B cell (primary cell): Measurements from ENCODE around the gene NPHP4. TPM values are rescaled to one million over a fixed set of nuclear protein-coding genes. Genes with fewer than 3 reads are reported as not detected.

Experiments used
- ATAC-seq: fragments of 200-7000 bp; cut with Tn5 transposase; one replicate; pipeline ENCODE4 v1.10.0; 2021; ENCODE audit warnings: low read depth, mild to moderate bottlenecking, moderate number of reproducible peaks, moderate library complexity
- CTCF ChIA-PET: fragments of 350-600 bp; sonication (Branson Sonifier 250); formaldehyde crosslinking; loops from one replicate; lab custom pipeline; 2021; ENCODE audit warnings: antibody characterized with exemption, inconsistent platforms; lab: Charles Lee
- POLR2A ChIA-PET: fragments of 350-600 bp; sonication (Branson Sonifier 250); formaldehyde crosslinking; loops from one replicate; lab custom pipeline; 2021; ENCODE audit warnings: antibody characterized with exemption; lab: Charles Lee
- DNase-seq: peaks from one replicate; pipeline ENCODE4 v3.0.0; 2013
- H2AFZ ChIP-seq: 2 replicates; pipeline ENCODE4 v1.6.1; 2012; ENCODE audit warnings: mild to moderate bottlenecking, low read depth, low read length; ENCODE audit not compliant: insufficient read depth, poor library complexity, severe bottlenecking
- H3K27ac ChIP-seq, 2 donors: 1 replicate in 1 of 2; 2 replicates in 1 of 2; pipeline ENCODE4 v1.5.1; 2012 to 2013; ENCODE audit warnings: low read length in 2 of 2, mild to moderate bottlenecking in 2 of 2, moderate library complexity in 1 of 2
- H3K27me3 ChIP-seq, 4 experiments: fragments of 200-600 bp in 1 of 4; sonication (generic) in 1 of 4; replicated peaks in 1 of 4; 1 replicate in 2 of 4; 2 replicates in 2 of 4; pipeline versions ENCODE4 v1.6.1 to v1.7.0; 2013 to 2016; ENCODE audit warnings: low read length in 3 of 4, mild to moderate bottlenecking in 2 of 4, mixed read lengths in 1 of 4, moderate library complexity in 1 of 4; ENCODE audit not compliant: insufficient read depth in 4 of 4, control insufficient read depth in 3 of 4; ENCODE audit errors: control extremely low read depth in 1 of 4
- H3K36me3 ChIP-seq, 2 experiments: replicated peaks in 1 of 2; 1 replicate in 1 of 2; 2 replicates in 1 of 2; pipeline versions ENCODE4 v1.6.1 to v1.7.1; 2013; ENCODE audit warnings: low read length in 1 of 2; ENCODE audit not compliant: insufficient read depth in 2 of 2, control insufficient read depth in 1 of 2; ENCODE audit errors: control extremely low read depth in 1 of 2, extremely low read depth in 1 of 2
- H3K4me1 ChIP-seq, 2 donors: fragments of 200-600 bp in 1 of 2; sonication (generic) in 1 of 2; 1 replicate in 1 of 2; 2 replicates in 1 of 2; pipeline versions ENCODE4 v1.5.1 to v1.6.1; 2013 to 2017; ENCODE audit warnings: low read length in 2 of 2; ENCODE audit not compliant: control insufficient read depth in 2 of 2, insufficient read depth in 2 of 2
- H3K4me2 ChIP-seq: replicated peaks from 2 replicates; pipeline ENCODE3; 2012; ENCODE audit warnings: mild to moderate bottlenecking, low read depth, low read length; ENCODE audit not compliant: poor library complexity, severe bottlenecking
- H3K4me3 ChIP-seq, 5 experiments: fragments of 200-600 bp in 1 of 5; sonication (generic) in 1 of 5; 1 replicate in 3 of 5; 2 replicates in 2 of 5; pipeline versions ENCODE4 v1.5.1 to v1.7.0; 2011 to 2016; ENCODE audit warnings: low read length in 4 of 5, mild to moderate bottlenecking in 4 of 5, low read depth in 2 of 5, control low read depth in 1 of 5, moderate library complexity in 1 of 5; ENCODE audit not compliant: insufficient read depth in 1 of 5; ENCODE audit errors: control extremely low read depth in 1 of 5, extremely low read depth in 1 of 5
- H3K79me2 ChIP-seq: fragments of 200-600 bp; sonication (generic); one replicate; pipeline ENCODE4 v1.6.0; 2016; ENCODE audit warnings: low read length; ENCODE audit not compliant: control insufficient read depth, insufficient read depth
- H3K9ac ChIP-seq: fragments of 200-600 bp; sonication (generic); 2 replicates; pipeline ENCODE4 v1.6.1; 2017; ENCODE audit warnings: mild to moderate bottlenecking, low read length, moderate library complexity
- H3K9me3 ChIP-seq, 3 donors: one replicate each; pipeline versions ENCODE4 v1.6.1 to v1.7.1; 2013; ENCODE audit warnings: low read length in 2 of 3; ENCODE audit not compliant: control insufficient read depth in 2 of 3, insufficient read depth in 1 of 3; ENCODE audit errors: control extremely low read depth in 1 of 3
- H4K20me1 ChIP-seq: 2 replicates; pipeline ENCODE4 v1.6.0; 2012; ENCODE audit warnings: mild to moderate bottlenecking, low read length; ENCODE audit not compliant: insufficient read depth, control insufficient read depth, poor library complexity, severe bottlenecking
- H3K27ac Mint-ChIP-seq: one replicate; pipeline ENCODE4 v1.8.0; 2021; ENCODE audit warnings: mixed read lengths
- H3K27me3 Mint-ChIP-seq: one replicate; pipeline ENCODE4 v1.8.0; 2021; ENCODE audit warnings: mixed read lengths
- H3K4me1 Mint-ChIP-seq: one replicate; pipeline ENCODE4 v1.8.0; 2021; ENCODE audit warnings: mixed read lengths
- H3K4me3 Mint-ChIP-seq: one replicate; pipeline ENCODE4 v1.8.0; 2021; ENCODE audit warnings: mixed read lengths
- H3K9me3 Mint-ChIP-seq: one replicate; pipeline ENCODE4 v1.8.0; 2022; ENCODE audit warnings: mixed read lengths; ENCODE audit not compliant: insufficient read depth
- CTCF ChIP-seq: fragments of 200-600 bp; IDR thresholded peaks from one replicate; pipeline ENCODE4 v1.8.0; 2022; ENCODE audit warnings: antibody characterized with exemption, mild to moderate bottlenecking
- EZH2 ChIP-seq: IDR thresholded peaks from 2 replicates; pipeline ENCODE4 v1.6.1; 2012; ENCODE audit warnings: borderline replicate concordance, low read depth, mild to moderate bottlenecking, moderate library complexity, low read length; ENCODE audit not compliant: insufficient read depth, poor library complexity, severe bottlenecking
- WGBS: methylation state at CpG from one replicate; pipeline ENCODE4 v1.1.5; 2013; ENCODE audit warnings: missing lambda C conversion rate; ENCODE audit not compliant: insufficient coverage; 5-methylcytosine and 5-hydroxymethylcytosine counted together
- intact Hi-C: fragments of 100-400 bp; cut with micrococcal nuclease; formaldehyde crosslinking; loops from one replicate; pipeline ENCODE4 v1.10.0; 2022
- polyA plus RNA-seq: library from polyadenylated mRNA; depleted of rRNA; stranded (reverse); fragments of >200 nt; gene quantifications from 2 replicates; pipeline ENCODE4 v1.2.3, GENCODE V29; 2012
- total RNA-seq, 2 donors: library from RNA; stranded (reverse); fragments of 120-200 nt in 1 of 2; gene quantifications; 1 replicate in 1 of 2; 2 replicates in 1 of 2; pipeline versions ENCODE4 v1.2.3 to v1.2.4, GENCODE V29; 2013 to 2022

The NPHP4 gene
- total and polyA plus RNA-seq, 2 donors (not counting 1 experiment from before 2014, with no cell fraction given), result 6.5 to 14.8 TPM

DNA sequence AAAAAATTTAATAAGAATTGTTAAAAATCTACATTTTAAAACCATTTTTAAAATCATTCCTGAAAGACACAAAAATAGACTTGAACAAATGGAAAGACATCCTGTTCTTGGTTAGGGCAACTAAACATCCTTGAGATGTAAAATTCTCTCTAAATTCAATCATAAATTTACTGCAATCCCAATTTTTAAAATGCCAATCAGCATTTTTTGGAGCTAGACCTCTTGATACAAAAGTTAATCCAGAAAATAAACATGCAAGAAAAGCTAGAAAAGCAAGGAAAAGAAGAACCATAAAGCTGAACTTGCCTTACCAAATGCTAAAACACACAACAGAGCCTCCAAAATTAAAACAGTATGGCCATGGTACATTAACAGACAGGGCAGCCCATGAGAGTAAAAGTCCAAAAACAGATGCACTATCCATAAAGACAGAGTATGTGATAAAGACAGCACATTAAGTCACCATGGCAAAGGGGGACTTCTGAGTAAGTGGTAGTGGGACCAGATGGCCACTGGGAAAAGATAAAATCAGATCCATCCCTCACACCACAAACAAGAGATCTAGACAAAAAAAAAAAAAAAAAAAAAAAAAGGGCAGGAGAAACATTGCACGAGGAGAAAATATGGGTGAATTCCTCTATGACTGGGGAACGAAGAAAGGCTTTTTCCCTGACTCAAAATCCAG is 51.4 kb downstream of the NPHP4 start:
- Histone ChIP-seq H3K27ac (no peak overlapping the region), H2AFZ (no peak overlapping the region), H3K79me2 (no peaks in the 10 kb centered on the region), H3K9ac (no peak overlapping the region), H3K27me3 (no peaks in the 10 kb centered on the region), H3K9me3 (no peaks in the 10 kb centered on the region), H3K4me3 (no peak overlapping the region), H3K4me2 (no peak overlapping the region), H3K36me3 (no peaks in the 10 kb centered on the region), H4K20me1 (no peaks in the 10 kb centered on the region), H3K4me1 (no peaks in the 10 kb centered on the region)
- Mint-ChIP-seq H3K4me1 (no peaks in the 10 kb centered on the region), H3K4me3 (no peak overlapping the region), H3K27me3 (no peaks in the 10 kb centered on the region), H3K9me3 (no peaks in the 10 kb centered on the region), H3K27ac (no peak overlapping the region)
- CTCF ChIA-PET, result no interaction called here
- intact Hi-C loops, result no loop called here
- no peak for TF ChIP-seq CTCF
- no peak for TF ChIP-seq EZH2
- DNase-seq (no peak), ATAC-seq (no peak)
- POLR2A ChIA-PET, result no interaction called here
- no CpG with 5 or more reads among the region's 2 CpGs for WGBS

DNA sequence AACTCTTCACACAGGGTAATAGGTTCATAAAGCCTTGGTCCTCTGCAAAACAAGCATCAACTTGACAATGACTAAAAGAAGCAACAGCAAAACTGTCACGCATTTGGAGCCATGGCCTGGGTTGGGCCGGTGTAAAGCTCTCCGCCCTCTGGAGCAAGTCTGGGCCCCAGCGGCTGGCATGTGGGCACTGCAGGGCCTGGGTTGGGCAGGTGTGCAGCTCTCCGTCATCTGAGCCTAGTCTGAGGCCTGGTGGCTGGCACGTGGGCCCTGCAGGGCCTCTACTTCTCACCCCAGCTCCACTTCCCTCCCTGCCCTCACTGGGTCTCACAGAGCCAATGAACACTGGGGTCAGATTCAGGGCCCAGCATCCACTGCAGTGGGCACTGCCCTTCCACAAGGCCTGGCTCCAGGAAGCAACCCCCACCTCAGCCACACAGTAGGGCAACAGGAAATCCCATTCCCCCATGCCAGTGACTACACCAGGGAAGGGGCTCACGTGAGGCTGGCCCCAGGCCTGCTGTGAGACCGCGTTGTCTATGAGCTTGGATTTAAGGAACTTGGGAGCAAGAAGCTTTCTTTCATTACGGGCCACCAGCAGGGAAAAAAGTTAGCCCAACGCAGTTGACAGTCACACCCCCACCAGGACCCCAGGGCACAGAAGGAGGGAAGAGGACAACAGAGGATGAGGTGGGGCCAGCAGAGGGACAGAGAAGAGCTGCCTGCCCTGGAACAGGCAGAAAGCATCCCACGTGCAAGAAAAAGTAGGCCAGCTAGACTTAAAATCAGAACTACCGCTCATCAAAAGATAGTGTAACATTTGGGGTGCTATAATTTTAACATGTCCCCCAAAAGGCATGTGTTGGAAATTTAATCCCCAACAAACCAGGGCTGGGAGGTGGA is 52.7 kb downstream of the NPHP4 start:
- TF ChIP-seq EZH2, result no peak
- TF ChIP-seq CTCF, result no peak
- H3K4me3 Mint-ChIP-seq, result no peak overlapping the region
- Histone ChIP-seq H3K9me3 (no peaks in the 10 kb centered on the region), H3K27me3 (no peaks in the 10 kb centered on the region), H3K4me2 (no peak overlapping the region), H3K4me1 (no peaks in the 10 kb centered on the region), H3K79me2 (no peaks in the 10 kb centered on the region), H3K4me3 (no peak overlapping the region), H3K36me3 (no peaks in the 10 kb centered on the region), H3K9ac (no peak overlapping the region), H3K27ac (no peak overlapping the region), H4K20me1 (no peaks in the 10 kb centered on the region), H2AFZ (no peak overlapping the region)
- H3K9me3 Mint-ChIP-seq, result no peaks in the 10 kb centered on the region
- WGBS, result 96% methylated on average over 6 of the region's 13 CpGs
- ATAC-seq (no peak), DNase-seq (no peak)
- no peaks in the 10 kb centered on the region for H3K27me3 Mint-ChIP-seq
- CTCF ChIA-PET, result no interaction called here
- POLR2A ChIA-PET, result no interaction called here
- intact Hi-C loops, result no loop called here
- H3K27ac Mint-ChIP-seq, result no peak overlapping the region
- H3K4me1 Mint-ChIP-seq, result no peaks in the 10 kb centered on the region
